ENCODE results near the gene HTR3C. TPM values are rescaled to one million over a fixed set of nuclear protein-coding genes. Genes with fewer than 3 reads are reported as not detected.

Gene HTR3C
- total RNA-seq, 1 donor from 2014 or later, result not detected

GRCh38 chr3:184008161-184008560, 44.7 kb upstream of the HTR3C start:
- peaks cover 62% of the 10 kb centered on the region for H3K4me1 ChIP-seq
- no peaks in the 10 kb centered on the region for H3K9me3 ChIP-seq (replicated peaks)
- intact Hi-C loops (cut with micrococcal nuclease), result no loop called here
- no peak for DNase-seq
- H3K36me3 ChIP-seq, result peaks cover 49% of the 10 kb centered on the region
- no peak for TF ChIP-seq CTCF (IDR thresholded peaks at IDR 0.05; ENCODE audit: borderline replicate concordance)
- H3K27ac ChIP-seq (replicated peaks), result no peak overlapping the region
- no peak overlapping the region for H3K4me3 ChIP-seq
- no peaks in the 10 kb centered on the region for H3K27me3 ChIP-seq (ENCODE audit: low read depth)

GRCh38 chr3:184011230-184011876, 41.5 kb upstream of the HTR3C start:
- no peaks in the 10 kb centered on the region for H3K9me3 ChIP-seq (replicated peaks)
- H3K4me3 ChIP-seq, result no peak overlapping the region
- no peaks in the 10 kb centered on the region for H3K27me3 ChIP-seq (ENCODE audit: low read depth)
- H3K36me3 ChIP-seq, result peaks cover 59% of the 10 kb centered on the region
- no peak overlapping the region for H3K27ac ChIP-seq (replicated peaks)
- H3K4me1 ChIP-seq, result peaks cover 56% of the 10 kb centered on the region
- no peak for TF ChIP-seq CTCF (IDR thresholded peaks at IDR 0.05; ENCODE audit: borderline replicate concordance)
- no peak for DNase-seq
- intact Hi-C loops (cut with micrococcal nuclease), result loop anchor here (10.0 kb wide), 1 partner anchor 117 kb away; no protein-coding TSS in a partner anchor

GRCh38 chr3:184011937-184012889, 40.6 kb upstream of the HTR3C start:
- DNase-seq, result no peak
- Histone ChIP-seq H3K27ac (replicated peaks) (no peak overlapping the region), H3K4me1 (peaks cover 56% of the 10 kb centered on the region), H3K27me3 (ENCODE audit: low read depth) (no peaks in the 10 kb centered on the region), H3K9me3 (replicated peaks) (no peaks in the 10 kb centered on the region), H3K36me3 (peaks cover 59% of the 10 kb centered on the region), H3K4me3 (peak overlapping the region; percentile 96)
- intact Hi-C loops (cut with micrococcal nuclease), result loop anchor here (10.0 kb wide), 1 partner anchor 117 kb away; no protein-coding TSS in a partner anchor
- TF ChIP-seq CTCF (IDR thresholded peaks at IDR 0.05; ENCODE audit: borderline replicate concordance), result no peak

- DNase-seq, result no peak
- peaks cover 36% of the 10 kb centered on the region for H3K36me3 ChIP-seq
- H3K4me3 ChIP-seq, result peak overlapping the region; percentile 96
- TF ChIP-seq CTCF (IDR thresholded peaks at IDR 0.05; ENCODE audit: borderline replicate concordance), result no peak
- H3K9me3 ChIP-seq (replicated peaks), result no peaks in the 10 kb centered on the region
- peaks cover 51% of the 10 kb centered on the region for H3K4me1 ChIP-seq
- H3K27ac ChIP-seq (replicated peaks), result peak overlapping the region; percentile 93
- H3K27me3 ChIP-seq (ENCODE audit: low read depth), result no peaks in the 10 kb centered on the region
- intact Hi-C loops (cut with micrococcal nuclease), result loop anchor here (10.0 kb wide), 1 partner anchor 121 kb away; no protein-coding TSS in a partner anchor
Measured at GRCh38 chr3:184015381-184016019, 37.3 kb upstream of the HTR3C start.

- peaks cover 51% of the 10 kb centered on the region for H3K4me1 ChIP-seq
- H3K9me3 ChIP-seq (replicated peaks), result no peaks in the 10 kb centered on the region
- H3K27ac ChIP-seq (replicated peaks), result peak overlapping the region; percentile 93
- H3K4me3 ChIP-seq, result peak overlapping the region; percentile 96
- DNase-seq, result no peak
- TF ChIP-seq CTCF (IDR thresholded peaks at IDR 0.05; ENCODE audit: borderline replicate concordance), result no peak
- no peaks in the 10 kb centered on the region for H3K27me3 ChIP-seq (ENCODE audit: low read depth)
- intact Hi-C loops (cut with micrococcal nuclease), result loop anchor here (10.0 kb wide), 1 partner anchor 121 kb away; no protein-coding TSS in a partner anchor
- H3K36me3 ChIP-seq, result peaks cover 29% of the 10 kb centered on the region
Measured at GRCh38 chr3:184016169-184016570, 36.7 kb upstream of the HTR3C start.

All from left ventricle myocardium inferior (tissue), 1 donor.